H1 (cell line): Measurements from ENCODE around the gene GUCY1A1.

ENCODE experiments used
- ASH2L ChIP-seq: fragments of 200-600, 300-600 bp; sonication (generic); IDR thresholded peaks from one replicate; pipeline ENCODE4 v1.7.1; 2017; ENCODE audit warnings: low read length
- CREB1 ChIP-seq: IDR thresholded peaks from 2 replicates; pipeline ENCODE4 v1.6.1; 2012; ENCODE audit warnings: inconsistent platforms
- EGR1 ChIP-seq: IDR thresholded peaks from 2 replicates; pipeline ENCODE4 v1.6.1; 2011; ENCODE audit warnings: low read depth, low read length, borderline replicate concordance
- EP300 ChIP-seq, 2 experiments: IDR thresholded peaks; 1 replicate in 1 of 2; 2 replicates in 1 of 2; pipeline ENCODE4 v1.6.1; 2011 to 2012; ENCODE audit warnings: low read depth in 2 of 2, low read length in 2 of 2, mild to moderate bottlenecking in 2 of 2, borderline replicate concordance in 1 of 2, inconsistent platforms in 1 of 2, moderate library complexity in 1 of 2
- EZH2 ChIP-seq: fragments of 200-600 bp; sonication (generic); IDR thresholded peaks from 2 replicates; pipeline ENCODE4 v1.7.1; 2012; ENCODE audit warnings: low read depth, mild to moderate bottlenecking, moderate library complexity, low read length, inconsistent platforms; ENCODE audit not compliant: severe bottlenecking
- GABPA ChIP-seq: IDR thresholded peaks from 2 replicates; pipeline ENCODE4 v1.6.1; 2011; ENCODE audit warnings: mild to moderate bottlenecking, low read length, moderate library complexity, borderline replicate concordance; ENCODE audit not compliant: insufficient read depth
- HDAC6 ChIP-seq: IDR thresholded peaks from one replicate; pipeline ENCODE4 v1.7.1; 2012; ENCODE audit warnings: low read depth, mild to moderate bottlenecking, inconsistent platforms, low read length, moderate library complexity
- KDM1A ChIP-seq: fragments of 200-600, 300-600 bp; sonication (generic); IDR thresholded peaks from 2 replicates; pipeline ENCODE4 v1.7.1; 2016; ENCODE audit warnings: mild to moderate bottlenecking, low read length, borderline replicate concordance
- RFX5 ChIP-seq: IDR thresholded peaks from 2 replicates; pipeline ENCODE4 v1.6.1; 2011; ENCODE audit warnings: low read depth, low read length, improper control_type of control experiment, borderline replicate concordance
- SIN3A ChIP-seq, 2 experiments: IDR thresholded peaks in 1 of 2; conservative IDR thresholded peaks in 1 of 2; 2 replicates each; pipeline ENCODE4 v1.6.1; 2011 to 2012; ENCODE audit warnings: low read length in 2 of 2, improper control_type of control experiment in 1 of 2, low read depth in 1 of 2, mild to moderate bottlenecking in 1 of 2
- TF ChIP-seq, protein P1 (sequence below), 3 experiments: IDR thresholded peaks; 1 replicate in 2 of 3; 2 replicates in 1 of 3; pipeline versions ENCODE4 v1.5.1 to v1.6.1; 2011; ENCODE audit warnings: low read length in 3 of 3, mild to moderate bottlenecking in 3 of 3, inconsistent platforms in 2 of 3, low read depth in 1 of 3, moderate library complexity in 1 of 3; ENCODE audit not compliant: insufficient read depth in 1 of 3; ENCODE audit errors: control extremely low read depth in 1 of 3
- TF ChIP-seq, protein P2 (sequence below): IDR thresholded peaks from 2 replicates; pipeline ENCODE4 v1.6.1; 2012; ENCODE audit warnings: low read length, inconsistent platforms

DNA sequence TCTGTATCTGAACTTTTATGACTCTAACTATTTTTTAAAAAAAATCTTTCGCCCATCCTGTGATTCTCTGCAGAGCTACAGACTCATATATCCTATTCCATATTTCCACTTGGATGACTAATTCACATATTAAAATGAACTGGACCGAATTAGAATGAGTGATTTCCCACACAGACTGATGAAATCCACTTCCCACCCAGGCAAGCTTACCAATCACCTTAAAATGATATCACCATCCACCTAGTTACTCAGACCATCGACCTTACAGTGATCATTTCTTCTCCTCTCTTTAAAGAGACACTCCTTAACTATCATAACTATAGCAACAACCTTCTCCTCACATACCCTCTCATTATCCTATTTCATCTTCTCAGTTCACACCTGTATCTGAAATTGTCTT, 58.1 kb downstream of the GUCY1A1 start:
- TF ChIP-seq SIN3A (conservative IDR thresholded peaks at IDR 0.05 in 1 of 2, IDR thresholded peaks at IDR 0.05 in 1 of 2; ENCODE audit: low read depth in 1 of 2, low read length in 2 of 2) (no peak), KDM1A (no peak), EGR1 (no peak), EZH2 (no peak), ASH2L (no peak), RFX5 (no peak), HDAC6 (no peak), EP300 (IDR thresholded peaks at IDR 0.05; ENCODE audit: borderline replicate concordance in 1 of 2, low read depth in 2 of 2, low read length in 2 of 2) (no peak), GABPA (no peak), CREB1 (no peak)
- TF ChIP-seq, protein P1, sequence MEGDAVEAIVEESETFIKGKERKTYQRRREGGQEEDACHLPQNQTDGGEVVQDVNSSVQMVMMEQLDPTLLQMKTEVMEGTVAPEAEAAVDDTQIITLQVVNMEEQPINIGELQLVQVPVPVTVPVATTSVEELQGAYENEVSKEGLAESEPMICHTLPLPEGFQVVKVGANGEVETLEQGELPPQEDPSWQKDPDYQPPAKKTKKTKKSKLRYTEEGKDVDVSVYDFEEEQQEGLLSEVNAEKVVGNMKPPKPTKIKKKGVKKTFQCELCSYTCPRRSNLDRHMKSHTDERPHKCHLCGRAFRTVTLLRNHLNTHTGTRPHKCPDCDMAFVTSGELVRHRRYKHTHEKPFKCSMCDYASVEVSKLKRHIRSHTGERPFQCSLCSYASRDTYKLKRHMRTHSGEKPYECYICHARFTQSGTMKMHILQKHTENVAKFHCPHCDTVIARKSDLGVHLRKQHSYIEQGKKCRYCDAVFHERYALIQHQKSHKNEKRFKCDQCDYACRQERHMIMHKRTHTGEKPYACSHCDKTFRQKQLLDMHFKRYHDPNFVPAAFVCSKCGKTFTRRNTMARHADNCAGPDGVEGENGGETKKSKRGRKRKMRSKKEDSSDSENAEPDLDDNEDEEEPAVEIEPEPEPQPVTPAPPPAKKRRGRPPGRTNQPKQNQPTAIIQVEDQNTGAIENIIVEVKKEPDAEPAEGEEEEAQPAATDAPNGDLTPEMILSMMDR (IDR thresholded peaks at IDR 0.05; ENCODE audit: control extremely low read depth in 1 of 3, insufficient read depth in 1 of 3, low read depth in 1 of 3, low read length in 3 of 3), result no peak
- TF ChIP-seq, protein P2, sequence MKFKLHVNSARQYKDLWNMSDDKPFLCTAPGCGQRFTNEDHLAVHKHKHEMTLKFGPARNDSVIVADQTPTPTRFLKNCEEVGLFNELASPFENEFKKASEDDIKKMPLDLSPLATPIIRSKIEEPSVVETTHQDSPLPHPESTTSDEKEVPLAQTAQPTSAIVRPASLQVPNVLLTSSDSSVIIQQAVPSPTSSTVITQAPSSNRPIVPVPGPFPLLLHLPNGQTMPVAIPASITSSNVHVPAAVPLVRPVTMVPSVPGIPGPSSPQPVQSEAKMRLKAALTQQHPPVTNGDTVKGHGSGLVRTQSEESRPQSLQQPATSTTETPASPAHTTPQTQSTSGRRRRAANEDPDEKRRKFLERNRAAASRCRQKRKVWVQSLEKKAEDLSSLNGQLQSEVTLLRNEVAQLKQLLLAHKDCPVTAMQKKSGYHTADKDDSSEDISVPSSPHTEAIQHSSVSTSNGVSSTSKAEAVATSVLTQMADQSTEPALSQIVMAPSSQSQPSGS, result no peak
